ENCODE results near the gene DNASE1.

DNA sequence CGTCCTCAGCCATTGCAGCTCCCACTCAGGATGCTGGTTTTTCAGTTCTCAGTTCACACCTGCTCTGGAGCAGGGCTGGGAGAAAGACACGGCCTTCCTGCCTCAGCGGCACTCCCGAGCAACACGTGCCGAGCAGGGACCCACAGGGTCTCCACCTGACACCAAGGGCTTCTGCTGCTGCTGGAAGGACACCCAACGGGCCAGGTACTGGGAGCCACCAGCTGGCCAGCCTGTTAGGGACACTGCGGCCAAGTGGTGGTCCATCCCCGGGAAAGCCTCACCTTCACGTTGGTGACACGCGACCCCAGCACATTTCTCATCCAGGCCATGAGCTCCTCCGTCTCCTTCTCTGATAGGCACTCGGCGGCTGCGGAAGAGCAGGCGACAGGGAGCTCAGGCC is 8.1 kb downstream of the DNASE1 start:
- TF ChIP-seq, protein P1, sequence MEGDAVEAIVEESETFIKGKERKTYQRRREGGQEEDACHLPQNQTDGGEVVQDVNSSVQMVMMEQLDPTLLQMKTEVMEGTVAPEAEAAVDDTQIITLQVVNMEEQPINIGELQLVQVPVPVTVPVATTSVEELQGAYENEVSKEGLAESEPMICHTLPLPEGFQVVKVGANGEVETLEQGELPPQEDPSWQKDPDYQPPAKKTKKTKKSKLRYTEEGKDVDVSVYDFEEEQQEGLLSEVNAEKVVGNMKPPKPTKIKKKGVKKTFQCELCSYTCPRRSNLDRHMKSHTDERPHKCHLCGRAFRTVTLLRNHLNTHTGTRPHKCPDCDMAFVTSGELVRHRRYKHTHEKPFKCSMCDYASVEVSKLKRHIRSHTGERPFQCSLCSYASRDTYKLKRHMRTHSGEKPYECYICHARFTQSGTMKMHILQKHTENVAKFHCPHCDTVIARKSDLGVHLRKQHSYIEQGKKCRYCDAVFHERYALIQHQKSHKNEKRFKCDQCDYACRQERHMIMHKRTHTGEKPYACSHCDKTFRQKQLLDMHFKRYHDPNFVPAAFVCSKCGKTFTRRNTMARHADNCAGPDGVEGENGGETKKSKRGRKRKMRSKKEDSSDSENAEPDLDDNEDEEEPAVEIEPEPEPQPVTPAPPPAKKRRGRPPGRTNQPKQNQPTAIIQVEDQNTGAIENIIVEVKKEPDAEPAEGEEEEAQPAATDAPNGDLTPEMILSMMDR (conservative IDR thresholded peaks at IDR 0.05 in 1 of 2, IDR thresholded peaks at IDR 0.05 in 1 of 2; ENCODE audit: extremely low read depth in 1 of 2, insufficient read depth in 1 of 2, low read depth in 1 of 2, low read length in 2 of 2), result no peak
- no peak for TF ChIP-seq EZH2 (IDR thresholded peaks at IDR 0.05; ENCODE audit: borderline replicate concordance, low read length)
